Endothelial cell of umbilical vein (primary cell): ENCODE results near the gene COTL1. TPM values are rescaled to one million over a fixed set of nuclear protein-coding genes. Genes with fewer than 3 reads are reported as not detected.

Source experiments
- BruUV-seq: library from RNA; stranded (reverse); fragments of 400-500 nt; replicated peaks from 2 replicates; lab custom pipeline; 2021; lab: Mats Ljungman, UMichigan
- CTCF ChIA-PET: fragments of 300-600, 350-600 bp; sonication (Branson Sonifier 250); formaldehyde crosslinking; loops from one replicate; lab custom pipeline; 2021; ENCODE audit warnings: antibody characterized with exemption, inconsistent platforms; lab: Charles Lee
- POLR2A ChIA-PET: fragments of 300-600, 350-600 bp; sonication (Branson Sonifier 250); formaldehyde crosslinking; loops from one replicate; lab custom pipeline; 2021; ENCODE audit warnings: antibody characterized with exemption, inconsistent platforms; lab: Charles Lee
- DNase-seq: peaks from one replicate; pipeline ENCODE4 v3.0.0-alpha.2; 2011; ENCODE audit warnings: low read depth, low spot score
- FAIRE-seq: peaks from 2 replicates; lab custom pipeline; 2011; peaks lifted over from hg19 to GRCh38; lab: Jason Lieb, UNC
- H2AFZ ChIP-seq: 2 replicates; pipeline ENCODE4 v1.6.0; 2012; ENCODE audit warnings: low read depth, low read length, control low read depth, inconsistent platforms
- H3K27ac ChIP-seq: 2 replicates; pipeline ENCODE4 v1.5.1; 2011; ENCODE audit warnings: low read depth, mild to moderate bottlenecking, control low read depth, low read length, moderate library complexity; ENCODE audit not compliant: insufficient read depth
- H3K27me3 ChIP-seq, 2 experiments: 2 replicates each; pipeline versions ENCODE4 v1.6.0 to v1.6.1; 2011; ENCODE audit warnings: low read length in 2 of 2, mixed read lengths in 1 of 2; ENCODE audit not compliant: control insufficient read depth in 2 of 2, insufficient read depth in 2 of 2
- H3K36me3 ChIP-seq, 2 experiments: 2 replicates in 1 of 2; 3 replicates in 1 of 2; pipeline ENCODE4 v1.5.1; 2011; ENCODE audit warnings: low read length in 2 of 2, mild to moderate bottlenecking in 1 of 2, moderate library complexity in 1 of 2; ENCODE audit not compliant: control insufficient read depth in 2 of 2, insufficient read depth in 2 of 2; ENCODE audit errors: extremely low read depth in 1 of 2
- H3K4me1 ChIP-seq: 3 replicates; pipeline ENCODE4 v1.5.1; 2011; ENCODE audit warnings: mild to moderate bottlenecking, low read length; ENCODE audit not compliant: control insufficient read depth, insufficient read depth; ENCODE audit errors: extremely low read depth
- H3K4me2 ChIP-seq: 2 replicates; pipeline ENCODE4 v1.6.1; 2011; ENCODE audit warnings: low read length, control low read depth, mixed read lengths; ENCODE audit not compliant: insufficient read depth
- H3K4me3 ChIP-seq, 3 experiments: fragments of 200-600 bp in 1 of 3; sonication (generic), shearing (Covaris generic) in 1 of 3; replicated peaks in 1 of 3; 2 replicates each; pipeline ENCODE4 v1.5.1; 2011 to 2016; ENCODE audit warnings: control low read depth in 3 of 3, low read length in 3 of 3, mild to moderate bottlenecking in 2 of 3, inconsistent platforms in 1 of 3, low read depth in 1 of 3, moderate library complexity in 1 of 3; ENCODE audit not compliant: insufficient read depth in 1 of 3
- H3K79me2 ChIP-seq: 2 replicates; pipeline ENCODE4 v1.6.0; 2012; ENCODE audit warnings: low read length, inconsistent platforms; ENCODE audit not compliant: control insufficient read depth, insufficient read depth
- H3K9ac ChIP-seq: replicated peaks from 2 replicates; pipeline ENCODE3; 2011; ENCODE audit warnings: low read length, control low read depth; ENCODE audit not compliant: insufficient read depth; ENCODE audit errors: extremely low read depth
- H3K9me1 ChIP-seq: replicated peaks from 3 replicates; pipeline ENCODE4 v1.6.0; 2011; ENCODE audit warnings: mild to moderate bottlenecking, low read length; ENCODE audit not compliant: control insufficient read depth, insufficient read depth; ENCODE audit errors: extremely low read depth
- H3K9me3 ChIP-seq: replicated peaks from 2 replicates; pipeline ENCODE4 v1.5.1; 2012; ENCODE audit warnings: low read length, inconsistent platforms; ENCODE audit not compliant: control insufficient read depth, insufficient read depth
- H4K20me1 ChIP-seq: replicated peaks from 2 replicates; pipeline ENCODE3; 2011; ENCODE audit warnings: mild to moderate bottlenecking, low read length; ENCODE audit not compliant: control insufficient read depth, insufficient read depth; ENCODE audit errors: extremely low read depth
- EZH2 ChIP-seq: IDR thresholded peaks from 2 replicates; pipeline ENCODE4 v1.6.1; 2012; ENCODE audit warnings: borderline replicate concordance, low read depth, mild to moderate bottlenecking, moderate library complexity, low read length, inconsistent platforms; ENCODE audit not compliant: severe bottlenecking
- FOS ChIP-seq: IDR thresholded peaks from 2 replicates; pipeline ENCODE4 v1.6.1; 2011; ENCODE audit warnings: mild to moderate bottlenecking, low read length, moderate library complexity, borderline replicate concordance; ENCODE audit not compliant: insufficient read depth
- GATA2 ChIP-seq: IDR thresholded peaks from 2 replicates; pipeline ENCODE4 v1.7.0; 2011; ENCODE audit warnings: low read depth, mild to moderate bottlenecking, moderate library complexity, mixed read lengths, low read length; ENCODE audit not compliant: insufficient read length, insufficient read depth
- JUN ChIP-seq: IDR thresholded peaks from 2 replicates; pipeline ENCODE4 v1.6.1; 2011; ENCODE audit warnings: borderline replicate concordance, low read depth; ENCODE audit not compliant: insufficient read length, insufficient read depth
- MYC ChIP-seq: IDR thresholded peaks from one replicate; pipeline ENCODE4 v1.6.1; 2011; ENCODE audit warnings: mild to moderate bottlenecking, low read depth, low read length
- POLR2A ChIP-seq: IDR thresholded peaks from 2 replicates; pipeline ENCODE4 v1.6.1; 2012; ENCODE audit warnings: low read depth, mild to moderate bottlenecking, control low read depth, low read length
- POLR2AphosphoS5 ChIP-seq: IDR thresholded peaks from 2 replicates; pipeline ENCODE4 v1.6.1; 2012; ENCODE audit warnings: low read depth, mild to moderate bottlenecking, control low read depth, low read length, moderate library complexity; ENCODE audit not compliant: insufficient read depth
- dilution Hi-C: fragments of 300-500 bp; cut with MboI; formaldehyde crosslinking; loops from one replicate; pipeline ENCODE4 v1.15.0; 2019; ENCODE audit warnings: low sequenced_read_pairs; ENCODE audit not compliant: extremely low pct_ligation_motif_present
- intact Hi-C: fragments of 100-400 bp; cut with micrococcal nuclease; formaldehyde crosslinking; loops from one replicate; pipeline ENCODE4 v1.10.0; 2022
- polyA plus RNA-seq, 4 experiments: library from polyadenylated mRNA; depleted of rRNA in 3 of 4; stranded (reverse) in 3 of 4; unstranded in 1 of 4; fragments of >200 nt; gene quantifications; 2 replicates each; pipeline versions ENCODE4 v1.2.1 to v1.2.3, GENCODE V29; 2011 to 2012; ENCODE audit warnings: missing spikeins in 1 of 4
- total RNA-seq: library from RNA; stranded (reverse); gene quantifications from 2 replicates; pipeline ENCODE4 v1.2.3, GENCODE V29; 2021
- TF ChIP-seq, protein P1 (sequence below), 2 donors: IDR thresholded peaks; 1 replicate in 1 of 2; 2 replicates in 1 of 2; pipeline ENCODE4 v1.5.1; 2011; ENCODE audit warnings: low read length in 2 of 2, mild to moderate bottlenecking in 2 of 2, moderate library complexity in 2 of 2, control low read depth in 1 of 2, inconsistent platforms in 1 of 2, low read depth in 1 of 2; ENCODE audit not compliant: insufficient read depth in 1 of 2; ENCODE audit errors: extremely low read depth in 1 of 2
- TF ChIP-seq, protein P2 (sequence below): IDR thresholded peaks from 2 replicates; pipeline ENCODE4 v1.6.1; 2011; ENCODE audit not compliant: insufficient read depth, insufficient read length

Gene COTL1
- total and polyA plus RNA-seq, 2 donors (not counting 3 experiments of a cell fraction or from before 2014, with no cell fraction given), result 90.0 to 200 TPM

DNA sequence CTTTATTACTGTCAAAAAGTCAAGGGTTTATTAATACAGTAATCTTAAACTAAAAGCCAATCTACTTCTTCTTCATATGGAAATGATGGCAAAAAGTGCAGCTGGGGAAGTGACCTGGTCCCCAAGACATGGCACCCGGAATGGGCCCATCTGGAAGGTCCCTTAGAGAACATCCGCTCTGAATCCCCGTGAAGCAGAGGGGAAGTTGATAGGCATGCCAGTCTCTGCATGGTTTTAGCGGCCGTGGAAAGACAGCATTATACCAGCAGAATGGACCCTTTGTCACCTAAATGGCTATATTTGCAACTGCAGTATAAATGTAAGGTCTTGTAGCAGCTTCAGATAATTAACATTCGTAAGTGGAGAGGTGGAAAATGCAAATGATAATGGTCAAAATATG, 32.4 kb downstream of the COTL1 start:
- POLR2A ChIA-PET, result no interaction called here
- Histone ChIP-seq H3K27me3 (no peaks in the 10 kb centered on the region), H3K9me3 (no peaks in the 10 kb centered on the region), H3K4me3 (no peak overlapping the region), H3K36me3 (peaks cover 0 to 11% of the 10 kb centered on the region in 2 experiments), H3K4me2 (no peak overlapping the region), H3K27ac (no peak overlapping the region), H3K4me1 (no peaks in the 10 kb centered on the region), H4K20me1 (no peaks in the 10 kb centered on the region), H3K9ac (no peak overlapping the region), H2AFZ (no peak overlapping the region), H3K9me1 (no peaks in the 10 kb centered on the region), H3K79me2 (peaks cover 8% of the 10 kb centered on the region)
- CTCF ChIA-PET, result interaction anchor here (1.3 kb wide), 2 partner anchors 14 to 41 kb away, joined by 3 read pairs; no protein-coding TSS in a partner anchor
- intact Hi-C loops, result no loop called here
- TF ChIP-seq POLR2AphosphoS5 (no peak), EZH2 (no peak), FOS (no peak), MYC (no peak), POLR2A (no peak), JUN (no peak), GATA2 (no peak)
- TF ChIP-seq, protein P1, sequence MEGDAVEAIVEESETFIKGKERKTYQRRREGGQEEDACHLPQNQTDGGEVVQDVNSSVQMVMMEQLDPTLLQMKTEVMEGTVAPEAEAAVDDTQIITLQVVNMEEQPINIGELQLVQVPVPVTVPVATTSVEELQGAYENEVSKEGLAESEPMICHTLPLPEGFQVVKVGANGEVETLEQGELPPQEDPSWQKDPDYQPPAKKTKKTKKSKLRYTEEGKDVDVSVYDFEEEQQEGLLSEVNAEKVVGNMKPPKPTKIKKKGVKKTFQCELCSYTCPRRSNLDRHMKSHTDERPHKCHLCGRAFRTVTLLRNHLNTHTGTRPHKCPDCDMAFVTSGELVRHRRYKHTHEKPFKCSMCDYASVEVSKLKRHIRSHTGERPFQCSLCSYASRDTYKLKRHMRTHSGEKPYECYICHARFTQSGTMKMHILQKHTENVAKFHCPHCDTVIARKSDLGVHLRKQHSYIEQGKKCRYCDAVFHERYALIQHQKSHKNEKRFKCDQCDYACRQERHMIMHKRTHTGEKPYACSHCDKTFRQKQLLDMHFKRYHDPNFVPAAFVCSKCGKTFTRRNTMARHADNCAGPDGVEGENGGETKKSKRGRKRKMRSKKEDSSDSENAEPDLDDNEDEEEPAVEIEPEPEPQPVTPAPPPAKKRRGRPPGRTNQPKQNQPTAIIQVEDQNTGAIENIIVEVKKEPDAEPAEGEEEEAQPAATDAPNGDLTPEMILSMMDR (IDR thresholded peaks at IDR 0.05; ENCODE audit: extremely low read depth in 1 of 2, insufficient read depth in 1 of 2, low read depth in 1 of 2, low read length in 2 of 2), result no peak
- TF ChIP-seq, protein P2, sequence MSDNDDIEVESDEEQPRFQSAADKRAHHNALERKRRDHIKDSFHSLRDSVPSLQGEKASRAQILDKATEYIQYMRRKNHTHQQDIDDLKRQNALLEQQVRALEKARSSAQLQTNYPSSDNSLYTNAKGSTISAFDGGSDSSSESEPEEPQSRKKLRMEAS, result no peak
- dilution Hi-C loops, result no loop called here
- DNase-seq (no peak), FAIRE-seq (no peak)
- BruUV-seq, result no TSS peak
